DMS 273 treated with DMSO at 0.1 percent for 48 hours (cell line): ENCODE results near the gene ARHGAP15.

ENCODE experiments used
- DNase-seq: peaks from one replicate; lab custom pipeline; 2025; lab: John Stamatoyannopoulos, UW

ARHGAP15 gene

GRCh38 chr2:143720095-143720664 lies 591.0 kb downstream of the ARHGAP15 start:
- DNase-seq, result no peak

- DNase-seq, result no peak
Measured at GRCh38 chr2:143725400-143725799, 596.2 kb downstream of the ARHGAP15 start.

- DNase-seq, result no peak
Measured at GRCh38 chr2:143726151-143726845, 597.1 kb downstream of the ARHGAP15 start.

- DNase-seq, result no peak
Measured at GRCh38 chr2:143728498-143728897, 599.3 kb downstream of the ARHGAP15 start.

- no peak for DNase-seq
Measured at GRCh38 chr2:143729296-143729814, 600.1 kb downstream of the ARHGAP15 start.

- no peak for DNase-seq
Measured at GRCh38 chr2:143730155-143730952, 601.1 kb downstream of the ARHGAP15 start.

GRCh38 chr2:143730953-143731260 lies 601.7 kb downstream of the ARHGAP15 start:
- no peak for DNase-seq

GRCh38 chr2:143732076-143732475 lies 602.9 kb downstream of the ARHGAP15 start:
- no peak for DNase-seq

GRCh38 chr2:143732871-143733270 lies 603.7 kb downstream of the ARHGAP15 start:
- no peak for DNase-seq

GRCh38 chr2:143734507-143734906 lies 605.3 kb downstream of the ARHGAP15 start:
- DNase-seq, result no peak

- DNase-seq, result peak; percentile 27
Measured at GRCh38 chr2:143736904-143737303, 607.7 kb downstream of the ARHGAP15 start.

GRCh38 chr2:143740431-143740830 lies 611.2 kb downstream of the ARHGAP15 start:
- no peak for DNase-seq

- no peak for DNase-seq
Measured at GRCh38 chr2:143741205-143741604, 612.0 kb downstream of the ARHGAP15 start.

GRCh38 chr2:143742581-143742980 lies 613.4 kb downstream of the ARHGAP15 start:
- DNase-seq, result no peak

- no peak for DNase-seq
Measured at GRCh38 chr2:143744114-143744513, 614.9 kb downstream of the ARHGAP15 start.

- DNase-seq, result no peak
Measured at GRCh38 chr2:143745060-143745459, 615.8 kb downstream of the ARHGAP15 start.

- no peak for DNase-seq
Measured at GRCh38 chr2:143754742-143755141, 625.5 kb downstream of the ARHGAP15 start.

GRCh38 chr2:143758629-143759330 lies 629.6 kb downstream of the ARHGAP15 start:
- no peak for DNase-seq

GRCh38 chr2:143759455-143759854 lies 630.2 kb downstream of the ARHGAP15 start:
- DNase-seq, result no peak

GRCh38 chr2:143762176-143762928 lies 633.1 kb downstream of the ARHGAP15 start:
- no peak for DNase-seq

GRCh38 chr2:143764261-143764660 lies 635.0 kb downstream of the ARHGAP15 start:
- no peak for DNase-seq

GRCh38 chr2:143764706-143765105 lies 635.5 kb downstream of the ARHGAP15 start:
- DNase-seq, result no peak
